Activated T-helper 17 cell treated with anti-CD3 and anti-CD28 coated beads, Interleukin-2, amount 50 U/mL, for 72 hours (primary cell): ENCODE results near the gene YBX1. TPM values are rescaled to one million over a fixed set of nuclear protein-coding genes. Genes with fewer than 3 reads are reported as not detected.
A peak's percentile ranks its signal among the peaks of the same experiment; 100 is the strongest.
"Not testable (repeated sequence)": the region's sequence is repeated elsewhere in the genome, so short reads cannot be mapped to it uniquely, and the experiment has no call there.

Experiments
- ATAC-seq: fragments of 150-1000 bp; cut with Tn5 transposase; replicated peaks from 2 replicates; pipeline ENCODE4 v1.10.0; 2021; ENCODE audit warnings: mild to moderate bottlenecking, moderate library complexity
- H3K27ac Mint-ChIP-seq: one replicate; pipeline ENCODE4 v1.8.0; 2022; ENCODE audit warnings: mixed read lengths
- H3K27me3 Mint-ChIP-seq: one replicate; pipeline ENCODE4 v1.8.0; 2022; ENCODE audit warnings: mixed read lengths
- H3K36me3 Mint-ChIP-seq: one replicate; pipeline ENCODE4 v1.8.0; 2022; ENCODE audit warnings: low read depth, mild to moderate bottlenecking, mixed read lengths
- H3K4me1 Mint-ChIP-seq: one replicate; pipeline ENCODE4 v1.8.0; 2022; ENCODE audit warnings: mixed read lengths
- H3K4me3 Mint-ChIP-seq: one replicate; pipeline ENCODE4 v1.8.0; 2022; ENCODE audit warnings: mild to moderate bottlenecking, mixed read lengths
- H3K9me3 Mint-ChIP-seq: one replicate; pipeline ENCODE4 v1.8.0; 2022; ENCODE audit warnings: mixed read lengths
- total RNA-seq, 2 donors: library from RNA; stranded (reverse); gene quantifications; one replicate each; pipeline ENCODE4 v1.2.3, GENCODE V29; 2022

The YBX1 gene
- total RNA-seq, 2 donors from 2014 or later = 501 to 981 TPM

- not testable (repeated sequence) for H3K27me3 Mint-ChIP-seq, ATAC-seq, H3K4me3 Mint-ChIP-seq, H3K4me1 Mint-ChIP-seq, H3K9me3 Mint-ChIP-seq
- Mint-ChIP-seq H3K27ac (peak overlapping the region; percentile 24), H3K36me3 (peaks cover 91% of the 10 kb centered on the region)
Observed at GRCh38 chr1:42712808-42713207, 30.6 kb downstream of the YBX1 start.

GRCh38 chr1:42713293-42713692, 31.1 kb downstream of the YBX1 start:
- peak overlapping the region; percentile 24 for H3K27ac Mint-ChIP-seq
- peaks cover 91% of the 10 kb centered on the region for H3K36me3 Mint-ChIP-seq
- peaks cover 7% of the 10 kb centered on the region for H3K9me3 Mint-ChIP-seq
- no peak for ATAC-seq
- H3K4me1 Mint-ChIP-seq = peaks cover 10% of the 10 kb centered on the region
- H3K4me3 Mint-ChIP-seq = no peak overlapping the region
- H3K27me3 Mint-ChIP-seq = no peaks in the 10 kb centered on the region

DNA sequence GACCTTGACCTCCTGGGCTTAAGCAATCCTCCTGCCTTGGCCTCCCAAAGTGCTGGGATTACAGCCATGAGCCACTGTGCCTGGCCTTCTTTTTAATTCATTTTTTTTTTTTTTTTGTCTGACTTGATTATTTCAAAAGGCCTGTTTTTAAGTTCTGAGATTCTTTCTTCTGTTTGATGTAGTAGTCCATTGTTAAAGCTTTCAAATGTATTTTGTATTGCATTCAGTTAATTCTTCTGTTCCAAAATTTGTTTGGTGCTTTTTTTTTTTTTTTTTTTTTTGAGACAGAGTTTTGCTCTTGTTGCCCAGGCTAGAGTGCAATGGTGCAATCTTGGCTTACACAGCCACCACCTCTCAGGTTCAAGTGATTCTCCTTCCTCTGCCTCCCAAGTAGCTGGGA, 32.2 kb downstream of the YBX1 start:
- not testable (repeated sequence) for H3K4me3 Mint-ChIP-seq, H3K27ac Mint-ChIP-seq, H3K9me3 Mint-ChIP-seq, H3K27me3 Mint-ChIP-seq, ATAC-seq, H3K4me1 Mint-ChIP-seq
- H3K36me3 Mint-ChIP-seq = peaks cover 87% of the 10 kb centered on the region

GRCh38 chr1:42720868-42721267, 38.6 kb downstream of the YBX1 start:
- H3K9me3 Mint-ChIP-seq = no peaks in the 10 kb centered on the region
- H3K36me3 Mint-ChIP-seq = peaks cover 23% of the 10 kb centered on the region
- ATAC-seq = no peak
- H3K4me3 Mint-ChIP-seq = no peak overlapping the region
- H3K27ac Mint-ChIP-seq = no peak overlapping the region
- H3K27me3 Mint-ChIP-seq = no peaks in the 10 kb centered on the region
- peaks cover 5% of the 10 kb centered on the region for H3K4me1 Mint-ChIP-seq

- H3K27me3 Mint-ChIP-seq = no peaks in the 10 kb centered on the region
Observed at GRCh38 chr1:42721926-42722325, 39.7 kb downstream of the YBX1 start.

DNA sequence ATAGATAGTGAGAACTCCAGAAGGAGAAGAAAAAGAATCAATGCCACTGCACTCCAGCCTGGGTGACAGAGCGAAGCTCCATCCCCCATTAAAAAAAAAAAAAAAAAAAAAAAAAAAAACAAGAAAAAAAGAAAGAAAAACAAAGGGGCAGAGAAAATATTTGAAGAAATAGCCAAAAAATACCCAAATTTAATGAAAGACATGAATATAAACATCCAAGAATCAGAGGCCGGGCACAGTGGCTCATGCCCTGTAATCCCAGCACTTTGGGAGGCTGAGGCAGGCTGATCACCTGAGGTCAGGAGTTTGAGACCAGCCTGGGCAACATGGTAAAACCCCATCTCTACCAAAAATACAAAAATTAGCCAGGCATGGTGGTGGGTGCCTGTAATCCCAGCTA, 40.2 kb downstream of the YBX1 start:
- H3K27me3 Mint-ChIP-seq, H3K27ac Mint-ChIP-seq, ATAC-seq, H3K4me1 Mint-ChIP-seq, H3K9me3 Mint-ChIP-seq, H3K4me3 Mint-ChIP-seq: not testable (repeated sequence)
- H3K36me3 Mint-ChIP-seq = peaks cover 11% of the 10 kb centered on the region

More at GRCh38 chr1:42721926-42722325, 39.7 kb downstream of the YBX1 start:
- Mint-ChIP-seq H3K36me3 (peaks cover 16% of the 10 kb centered on the region), H3K4me1 (no peaks in the 10 kb centered on the region), H3K4me3 (no peak overlapping the region), H3K27ac (no peak overlapping the region), H3K9me3 (no peaks in the 10 kb centered on the region)
- ATAC-seq = no peak

DNA sequence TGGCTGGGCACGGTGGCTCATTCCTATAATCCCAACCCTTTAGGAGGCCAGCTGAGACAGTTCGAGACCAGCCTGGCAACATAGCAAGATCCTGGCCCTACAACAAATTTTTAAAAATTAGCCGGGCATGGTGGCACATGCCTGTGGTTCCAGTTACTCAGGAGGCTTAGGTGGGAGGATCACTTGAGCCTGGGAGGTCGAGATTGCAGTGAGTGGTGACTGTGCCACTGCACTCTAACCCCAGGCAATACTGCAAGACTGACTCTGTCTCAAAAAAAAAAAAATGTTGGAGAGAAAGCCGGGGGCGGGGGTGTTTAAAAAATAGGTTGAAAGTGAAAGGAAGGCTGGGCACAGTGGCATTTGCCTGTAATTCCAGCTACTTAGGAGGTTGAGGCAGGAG, 41.3 kb downstream of the YBX1 start:
- ATAC-seq = no peak
- no peak overlapping the region for H3K4me3 Mint-ChIP-seq
- no peaks in the 10 kb centered on the region for H3K4me1 Mint-ChIP-seq
- no peaks in the 10 kb centered on the region for H3K9me3 Mint-ChIP-seq
- peaks cover 2% of the 10 kb centered on the region for H3K36me3 Mint-ChIP-seq
- no peaks in the 10 kb centered on the region for H3K27me3 Mint-ChIP-seq
- no peak overlapping the region for H3K27ac Mint-ChIP-seq

- H3K36me3 Mint-ChIP-seq, H3K4me3 Mint-ChIP-seq, H3K4me1 Mint-ChIP-seq, H3K9me3 Mint-ChIP-seq, ATAC-seq, H3K27ac Mint-ChIP-seq, H3K27me3 Mint-ChIP-seq: not testable (repeated sequence)
Observed at GRCh38 chr1:42725820-42726219, 43.6 kb downstream of the YBX1 start.

DNA sequence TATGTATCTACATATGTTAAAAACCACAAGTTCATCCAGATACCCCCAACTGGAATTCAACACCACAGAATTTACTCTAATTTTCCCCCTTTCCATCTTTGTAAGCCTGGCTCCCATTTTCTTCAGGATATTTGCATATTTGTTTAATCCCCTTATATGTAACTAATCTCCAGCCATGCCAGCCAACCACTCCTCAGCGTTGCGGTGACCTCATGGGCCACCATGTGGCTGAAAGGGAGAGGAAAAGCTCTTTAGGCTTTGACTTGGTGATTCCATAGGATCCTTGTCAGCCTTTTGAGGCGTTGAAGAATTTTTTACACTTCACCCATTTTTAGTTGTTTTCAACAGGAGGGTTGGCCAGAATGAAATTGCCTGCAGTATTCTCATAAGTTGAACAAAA, 47.8 kb downstream of the YBX1 start:
- no peak overlapping the region for H3K27ac Mint-ChIP-seq

GRCh38 chr1:42730988-42731387, 48.8 kb downstream of the YBX1 start:
- Mint-ChIP-seq H3K4me3 (no peak overlapping the region), H3K9me3 (no peaks in the 10 kb centered on the region), H3K27me3 (no peaks in the 10 kb centered on the region), H3K4me1 (no peaks in the 10 kb centered on the region), H3K27ac (no peak overlapping the region), H3K36me3 (no peaks in the 10 kb centered on the region)
- ATAC-seq = peak; percentile 88

More for the DNA sequence above, 47.8 kb downstream of the YBX1 start:
- Mint-ChIP-seq H3K4me1 (no peaks in the 10 kb centered on the region), H3K9me3 (no peaks in the 10 kb centered on the region), H3K4me3 (no peak overlapping the region), H3K36me3 (no peaks in the 10 kb centered on the region), H3K27me3 (no peaks in the 10 kb centered on the region)
- no peak for ATAC-seq

- no peaks in the 10 kb centered on the region for H3K9me3 Mint-ChIP-seq
- H3K4me1 Mint-ChIP-seq = no peaks in the 10 kb centered on the region
- no peaks in the 10 kb centered on the region for H3K27me3 Mint-ChIP-seq
- no peak overlapping the region for H3K4me3 Mint-ChIP-seq
- ATAC-seq = no peak
- H3K36me3 Mint-ChIP-seq = no peaks in the 10 kb centered on the region
- no peak overlapping the region for H3K27ac Mint-ChIP-seq
Observed at GRCh38 chr1:42731585-42731984, 49.4 kb downstream of the YBX1 start.

DNA sequence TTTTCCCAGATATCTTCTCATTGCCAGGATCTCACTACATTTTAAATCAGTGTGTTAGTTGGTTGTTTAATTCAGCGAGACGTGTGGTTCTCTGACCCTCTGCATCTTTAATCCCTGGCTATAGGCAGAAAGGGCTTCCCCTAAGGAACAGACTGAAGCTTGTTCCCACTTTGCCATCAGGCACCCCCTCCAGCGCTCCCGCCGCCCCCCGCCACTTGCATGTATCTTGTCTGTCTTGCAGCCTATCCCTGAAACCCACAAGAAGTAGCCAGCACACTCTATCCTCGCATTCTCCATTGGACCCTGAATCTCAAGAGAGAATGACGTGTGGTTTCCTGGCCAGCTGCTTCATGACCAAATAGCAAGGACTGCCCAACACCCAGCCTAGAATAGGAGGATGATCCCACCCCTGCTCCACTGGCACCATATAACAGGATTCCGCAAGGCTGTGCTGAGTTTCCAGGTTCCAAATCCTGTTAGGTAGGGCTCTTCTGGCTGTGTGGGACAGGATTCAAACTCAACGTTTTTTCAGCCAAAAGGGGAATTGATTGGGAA, 50.0 kb downstream of the YBX1 start:
- no peak overlapping the region for H3K4me3 Mint-ChIP-seq
- no peak for ATAC-seq
- no peaks in the 10 kb centered on the region for H3K27me3 Mint-ChIP-seq
- peaks cover 3% of the 10 kb centered on the region for H3K4me1 Mint-ChIP-seq
- H3K36me3 Mint-ChIP-seq = no peaks in the 10 kb centered on the region
- no peaks in the 10 kb centered on the region for H3K9me3 Mint-ChIP-seq
- H3K27ac Mint-ChIP-seq = no peak overlapping the region

- H3K36me3 Mint-ChIP-seq = no peaks in the 10 kb centered on the region
- H3K27me3 Mint-ChIP-seq = no peaks in the 10 kb centered on the region
- H3K9me3 Mint-ChIP-seq = no peaks in the 10 kb centered on the region
- no peak overlapping the region for H3K27ac Mint-ChIP-seq
- peaks cover 5% of the 10 kb centered on the region for H3K4me1 Mint-ChIP-seq
- ATAC-seq = no peak
- no peak overlapping the region for H3K4me3 Mint-ChIP-seq
Observed at GRCh38 chr1:42733415-42734200, 51.4 kb downstream of the YBX1 start.

- no peaks in the 10 kb centered on the region for H3K36me3 Mint-ChIP-seq
- H3K4me1 Mint-ChIP-seq = peaks cover 5% of the 10 kb centered on the region
- no peak overlapping the region for H3K27ac Mint-ChIP-seq
- H3K4me3 Mint-ChIP-seq = no peak overlapping the region
- no peak for ATAC-seq
- H3K9me3 Mint-ChIP-seq = no peaks in the 10 kb centered on the region
- no peaks in the 10 kb centered on the region for H3K27me3 Mint-ChIP-seq
Observed at GRCh38 chr1:42734201-42735035, 52.2 kb downstream of the YBX1 start.

DNA sequence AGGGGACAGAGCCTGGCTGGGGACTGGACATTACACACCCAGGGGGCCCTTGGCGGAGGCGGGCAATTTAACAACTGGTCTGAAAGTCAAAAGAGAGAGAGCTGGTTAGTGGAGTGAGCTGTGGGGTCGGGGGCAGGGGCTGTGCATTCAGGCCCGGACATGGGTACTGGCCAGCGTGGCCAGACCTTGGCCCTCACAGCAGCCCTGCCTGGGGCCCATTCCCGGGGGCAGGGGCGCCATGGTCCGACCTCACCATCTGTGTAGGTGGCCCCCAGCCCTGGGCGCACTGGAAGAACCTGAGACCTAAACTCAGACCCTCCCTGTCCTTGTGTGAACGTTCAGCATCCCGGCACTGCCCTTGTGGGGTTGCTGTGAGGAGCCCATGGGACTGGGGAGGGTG, 52.8 kb downstream of the YBX1 start:
- Mint-ChIP-seq H3K4me3 (no peak overlapping the region), H3K27ac (no peak overlapping the region), H3K27me3 (no peaks in the 10 kb centered on the region), H3K4me1 (peaks cover 5% of the 10 kb centered on the region), H3K36me3 (no peaks in the 10 kb centered on the region), H3K9me3 (no peaks in the 10 kb centered on the region)
- ATAC-seq = no peak
